Jurkat, Clone E6-1 (cell line): Measurements from ENCODE around the gene MTUS2.

ENCODE experiments used
- DNase-seq: peaks from one replicate; pipeline ENCODE4 v3.0.0-alpha.2; 2011; ENCODE audit warnings: low read depth, low spot score
- H3K4me3 ChIP-seq: 2 replicates; pipeline ENCODE4 v1.5.1; 2011; ENCODE audit warnings: mild to moderate bottlenecking, low read length, control low read depth, moderate library complexity

The MTUS2 gene

DNA sequence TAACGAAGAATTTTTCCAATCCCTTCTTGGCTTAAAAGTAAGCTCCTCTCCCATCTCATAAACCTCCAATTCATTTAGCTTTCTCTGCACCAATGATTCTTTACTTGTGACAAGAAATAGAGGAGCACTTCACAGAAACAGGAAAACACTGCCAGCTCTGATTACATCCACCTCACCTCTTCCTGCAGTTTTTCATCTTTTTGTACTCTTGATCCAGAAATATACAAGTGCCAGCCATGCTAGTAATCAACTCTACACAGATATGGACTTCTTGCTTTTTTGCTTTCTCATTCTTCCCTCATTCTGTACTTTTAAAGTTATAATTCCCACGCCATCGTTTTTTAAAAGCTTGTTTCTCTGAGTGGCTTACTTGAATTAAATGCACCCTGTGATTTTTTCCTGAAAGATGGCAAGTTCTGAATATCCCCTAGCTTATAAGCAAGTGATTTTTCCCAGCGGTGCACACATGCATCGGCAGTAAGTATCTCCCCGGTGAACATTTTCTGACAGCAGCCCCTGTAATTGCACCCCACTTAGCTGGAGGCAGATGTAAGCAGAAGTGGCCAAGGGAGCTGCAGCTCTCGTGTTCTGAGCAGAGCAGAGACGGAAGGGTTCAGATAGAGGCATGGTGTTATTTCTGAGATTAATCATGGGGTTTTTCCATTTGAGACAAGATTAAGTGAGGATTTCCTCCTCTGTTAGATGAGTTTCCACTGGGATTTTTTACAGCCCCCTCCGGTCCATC is 434.7 kb downstream of the MTUS2 start:
- H3K4me3 ChIP-seq = no peak overlapping the region
- DNase-seq = no peak

DNA sequence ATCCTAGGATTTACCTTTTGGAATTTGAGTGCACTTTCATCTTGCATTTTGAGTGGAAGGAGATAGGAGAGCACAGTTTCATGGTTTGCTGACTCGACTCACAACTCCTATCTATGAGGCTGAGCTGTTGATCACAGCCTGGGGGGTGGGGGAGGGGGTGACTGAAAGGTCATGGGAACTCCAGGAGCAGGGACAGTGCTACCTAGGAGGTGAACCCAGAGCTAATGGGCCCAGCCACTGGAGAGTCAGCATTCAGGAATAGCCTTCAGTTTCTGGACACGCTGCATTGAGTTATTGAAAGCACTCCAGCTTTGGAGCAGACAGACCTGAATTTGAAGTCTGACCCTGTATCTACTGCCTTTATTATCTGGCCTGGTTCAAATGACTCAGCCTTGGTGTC is 435.4 kb downstream of the MTUS2 start:
- no peak overlapping the region for H3K4me3 ChIP-seq
- DNase-seq = no peak

DNA sequence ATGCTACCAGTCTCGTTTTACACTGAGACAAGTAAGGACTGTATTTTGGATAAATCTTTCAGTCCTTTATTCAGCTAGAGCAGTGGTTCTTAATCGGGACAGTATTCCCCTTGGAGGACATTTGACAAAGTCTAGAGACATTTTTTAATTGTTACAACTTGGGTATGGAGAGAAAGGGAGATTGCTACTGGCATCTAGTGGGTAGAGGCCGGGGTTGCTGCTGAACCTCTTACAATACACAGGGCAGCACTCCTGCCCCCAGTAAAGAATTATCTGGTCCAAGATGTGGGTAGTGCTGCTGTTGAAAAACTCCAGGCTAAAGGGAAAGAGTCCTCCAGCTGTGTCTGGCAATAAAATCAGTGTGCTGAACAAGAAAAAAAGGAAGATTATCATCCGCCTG is 440.5 kb downstream of the MTUS2 start:
- no peak overlapping the region for H3K4me3 ChIP-seq
- no peak for DNase-seq

DNA sequence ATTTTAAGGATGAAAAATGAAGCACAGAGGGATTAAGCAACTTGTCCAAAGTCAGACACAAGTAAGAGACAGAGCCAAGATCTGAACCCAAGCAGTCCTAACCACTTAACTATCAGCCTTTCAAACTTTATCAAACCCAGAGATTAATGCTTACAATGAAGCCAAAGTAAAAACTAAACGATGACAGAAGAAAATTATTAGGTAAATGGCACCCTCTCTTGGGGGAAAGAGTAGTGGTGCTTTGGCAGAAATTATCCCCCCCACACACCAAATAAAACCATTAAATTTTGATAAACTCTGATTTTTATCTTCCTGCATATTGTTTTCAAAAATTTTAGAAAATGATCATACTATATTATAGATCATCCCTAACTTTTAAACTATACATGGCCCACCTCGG is 446.1 kb downstream of the MTUS2 start:
- no peak overlapping the region for H3K4me3 ChIP-seq
- no peak for DNase-seq

DNA sequence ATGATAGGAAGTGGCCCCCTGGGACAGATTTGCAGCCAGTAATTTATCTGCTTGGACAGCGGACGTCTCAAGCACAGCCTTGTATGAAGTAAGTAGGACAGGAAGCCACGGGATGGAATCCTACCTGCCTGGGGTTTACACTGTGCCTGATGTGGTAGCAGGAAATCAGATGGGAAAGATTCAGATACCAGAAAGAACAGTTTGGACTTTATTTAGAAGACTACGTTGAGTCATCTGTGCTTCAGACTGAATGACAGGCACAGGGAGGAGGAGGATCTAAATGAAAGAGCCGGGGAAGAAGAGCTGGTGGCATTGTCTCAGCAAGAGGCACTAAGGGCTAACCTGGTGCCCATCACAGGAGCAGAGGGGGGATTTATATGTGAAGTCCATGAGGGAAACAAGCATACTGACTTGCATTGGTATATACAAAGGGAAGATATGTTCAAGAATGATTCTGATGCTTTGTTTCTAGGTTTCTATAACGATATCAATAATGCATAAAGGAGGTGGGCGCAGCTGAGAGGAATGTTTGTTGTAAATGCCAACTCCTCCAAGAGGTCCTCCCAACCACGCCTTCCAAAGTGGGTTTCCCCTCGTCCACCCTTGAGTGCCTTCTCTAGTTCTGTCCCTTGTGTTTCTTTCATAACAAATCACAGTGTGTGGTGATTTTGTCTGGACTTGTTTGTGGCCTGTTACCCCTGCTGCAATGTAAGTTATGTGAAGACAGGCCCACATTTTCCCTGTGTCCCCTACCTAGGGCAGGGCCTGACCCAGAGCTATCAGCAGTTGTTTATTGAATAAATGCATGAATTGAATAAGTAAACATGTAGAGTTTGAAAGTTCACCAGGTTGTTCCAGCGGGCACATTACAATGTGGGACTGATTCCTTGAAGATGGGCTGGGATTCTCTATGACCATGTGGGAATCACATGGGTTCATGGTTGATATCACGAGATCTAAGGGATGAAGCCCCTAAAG is 446.9 kb downstream of the MTUS2 start:
- H3K4me3 ChIP-seq = no peak overlapping the region
- no peak for DNase-seq

DNA sequence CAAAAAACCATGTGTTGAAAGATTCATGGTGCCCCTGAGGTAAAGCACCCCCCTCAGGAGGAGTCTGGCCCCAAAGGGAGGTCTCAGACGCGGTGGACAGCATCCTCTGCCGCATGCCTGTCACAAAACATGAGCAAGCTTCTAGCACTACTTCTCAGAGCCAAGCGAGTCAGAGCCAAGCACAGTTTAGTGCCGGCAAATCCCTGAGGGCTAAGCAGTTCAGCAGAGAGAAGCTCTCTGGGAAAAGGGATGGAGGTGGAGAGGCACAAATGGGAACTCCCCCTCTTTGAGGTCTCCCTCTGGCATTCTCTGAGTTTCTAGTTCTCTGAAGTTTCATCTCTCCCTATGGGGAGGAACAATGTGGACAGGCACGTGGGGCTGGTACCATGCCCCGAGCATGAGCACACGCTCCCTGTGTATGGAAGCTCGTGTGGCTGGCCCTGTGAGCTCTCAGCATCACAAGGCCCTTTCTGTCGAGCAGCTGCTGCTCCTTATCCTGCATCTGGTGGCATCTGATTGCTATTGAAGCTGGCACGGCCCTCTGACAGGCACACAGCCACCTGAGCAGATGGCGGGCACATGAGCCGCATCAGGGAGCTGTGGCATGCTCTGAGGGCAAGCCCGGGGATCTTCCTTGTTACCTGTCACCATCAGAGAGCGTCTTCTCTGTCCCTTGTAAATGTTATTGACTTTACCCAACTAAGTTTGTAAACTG is 450.3 kb downstream of the MTUS2 start:
- no peak overlapping the region for H3K4me3 ChIP-seq
- DNase-seq = no peak

DNA sequence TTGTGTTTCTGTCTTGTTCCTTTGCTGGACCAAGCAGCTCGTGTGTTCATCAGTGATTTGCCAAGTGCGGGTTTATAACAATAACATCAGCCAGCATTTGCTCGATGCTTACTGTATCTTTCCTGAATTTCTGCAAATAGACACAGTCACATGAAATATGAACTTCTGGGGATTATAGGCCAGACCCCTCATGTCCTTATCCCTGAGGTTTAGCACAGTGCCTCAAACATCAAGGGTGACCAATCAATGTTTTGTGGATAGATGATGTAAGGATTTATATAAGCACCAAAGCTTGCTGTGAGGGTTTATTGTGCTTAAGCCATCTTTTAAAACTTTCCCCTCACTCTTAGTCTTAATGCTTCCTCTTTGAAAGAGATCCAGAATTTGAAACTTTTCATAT is 451.5 kb downstream of the MTUS2 start:
- H3K4me3 ChIP-seq = no peak overlapping the region
- no peak for DNase-seq

DNA sequence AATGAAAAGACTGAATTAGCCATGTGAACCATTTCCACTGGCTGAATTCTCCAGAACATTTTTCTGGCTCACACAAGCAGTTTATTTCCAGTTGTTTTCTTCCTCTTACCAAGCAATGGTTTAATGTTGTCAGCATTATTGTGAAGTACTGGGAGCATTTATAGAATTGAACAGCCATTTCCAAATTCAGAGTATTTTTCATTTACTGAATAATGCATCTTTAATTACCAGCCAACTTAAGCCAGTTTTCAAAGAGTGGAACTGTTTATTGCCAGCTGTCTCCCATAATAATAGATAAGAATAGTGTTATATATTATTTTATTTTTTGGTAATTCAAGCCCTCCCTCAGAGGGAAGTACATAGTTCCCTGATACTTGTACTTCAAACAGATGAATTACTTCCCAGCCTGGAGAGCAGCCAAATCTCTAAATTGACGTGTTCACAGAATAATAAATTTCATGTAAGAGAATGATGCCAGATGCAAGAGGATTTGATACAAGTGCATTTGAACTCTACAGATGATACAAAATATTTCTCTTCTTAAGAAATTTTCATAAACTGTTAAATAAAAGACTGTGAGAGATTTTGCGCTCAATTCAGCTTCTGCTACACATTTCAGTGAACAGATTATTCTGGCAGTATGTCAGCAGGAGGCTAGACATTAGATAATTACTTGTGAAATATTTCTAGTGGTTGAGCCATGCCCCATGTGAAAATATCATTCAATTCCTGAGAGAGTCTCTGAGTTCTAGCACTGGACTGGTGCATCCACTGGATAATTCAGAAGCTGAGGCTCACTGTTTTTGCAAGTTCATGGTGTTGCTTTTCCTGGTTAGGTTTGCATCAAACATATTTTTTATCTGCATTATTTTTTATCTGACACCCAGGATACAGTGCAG is 459.5 kb downstream of the MTUS2 start:
- H3K4me3 ChIP-seq = no peak overlapping the region
- no peak for DNase-seq

DNA sequence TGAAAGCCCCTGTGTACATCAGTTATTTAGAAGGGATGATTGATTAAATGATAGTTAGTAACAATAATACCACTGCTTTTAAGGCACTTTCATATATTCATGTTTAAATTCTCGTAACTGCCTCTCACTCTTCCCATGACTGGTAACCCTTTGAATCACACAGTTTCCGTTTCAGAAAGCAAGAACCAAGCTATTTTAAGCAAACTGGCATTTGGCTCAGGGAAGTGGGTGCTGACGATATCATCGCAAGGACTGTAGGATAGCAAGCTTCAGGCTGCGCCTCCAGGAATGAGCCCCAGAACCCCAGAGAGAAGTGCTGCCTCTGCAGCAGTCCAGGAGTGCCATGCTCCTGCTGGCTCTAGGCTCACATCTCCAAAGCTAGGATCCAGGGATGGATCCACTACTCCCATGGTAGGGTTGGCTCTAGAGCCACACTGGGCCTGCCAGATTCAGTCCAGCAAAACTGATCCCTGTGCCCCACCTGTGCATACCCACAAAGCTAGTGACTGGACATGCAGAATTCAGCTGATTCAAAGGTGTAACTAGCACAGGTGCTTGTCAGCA is 461.9 kb downstream of the MTUS2 start:
- no peak for DNase-seq
- no peak overlapping the region for H3K4me3 ChIP-seq

DNA sequence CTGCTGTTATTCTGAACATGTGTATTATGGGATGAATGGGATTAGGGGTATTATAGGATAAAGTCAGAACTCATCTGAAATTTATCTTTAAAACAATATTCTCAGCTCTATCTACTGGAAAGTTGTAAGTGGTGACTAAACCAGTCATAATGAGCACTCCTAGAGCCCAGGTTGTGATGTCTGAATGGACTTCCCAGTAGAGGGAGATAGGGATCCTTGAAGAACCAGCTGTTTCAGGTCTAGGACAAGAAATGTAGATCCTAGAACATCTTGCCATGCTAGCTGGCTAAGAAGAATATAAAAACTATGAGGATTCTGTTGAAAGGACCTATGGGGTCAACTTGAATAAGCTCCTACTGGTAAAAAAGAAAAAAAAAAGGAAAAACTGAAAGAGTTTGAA is 464.6 kb downstream of the MTUS2 start:
- no peak overlapping the region for H3K4me3 ChIP-seq
- no peak for DNase-seq

DNA sequence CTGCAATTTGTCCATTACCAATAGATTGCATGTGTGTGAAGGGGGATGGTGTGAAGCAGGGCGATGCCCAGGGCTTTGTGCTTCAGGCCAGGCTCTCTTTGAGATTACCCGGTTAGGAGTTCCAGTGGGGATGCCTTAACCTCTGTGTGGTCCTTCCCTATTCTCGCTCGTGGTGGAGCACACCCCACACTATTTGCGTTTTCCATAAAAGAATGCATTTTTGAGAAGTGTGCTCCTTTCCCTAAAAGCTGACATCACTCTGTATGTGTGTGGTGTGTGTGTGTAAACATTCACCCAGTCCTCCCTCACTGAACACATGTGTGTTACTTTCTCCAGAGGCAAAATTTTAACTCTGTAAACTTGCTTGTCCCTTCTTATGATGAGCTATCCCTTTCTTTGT is 467.1 kb downstream of the MTUS2 start:
- DNase-seq = no peak
- H3K4me3 ChIP-seq = no peak overlapping the region

DNA sequence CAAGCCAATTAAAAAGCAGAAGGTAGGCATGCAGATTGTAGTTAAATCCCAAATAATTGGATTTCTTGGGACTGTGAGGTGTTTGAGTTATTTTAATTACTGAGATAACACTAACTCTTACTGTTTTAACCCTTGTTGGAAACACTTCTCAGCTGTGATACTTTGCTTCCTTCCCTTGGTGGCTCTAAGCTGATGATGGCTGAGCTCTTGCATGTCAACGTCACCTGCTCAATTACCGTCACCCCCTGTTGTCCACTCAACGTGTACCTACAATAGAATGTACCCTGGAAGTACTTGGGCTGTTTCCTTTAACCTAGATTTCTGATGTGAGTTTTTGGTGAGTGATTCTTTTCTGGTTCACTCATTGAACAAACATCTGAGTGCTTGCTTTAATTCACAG is 471.9 kb downstream of the MTUS2 start:
- H3K4me3 ChIP-seq = no peak overlapping the region
- no peak for DNase-seq

DNA sequence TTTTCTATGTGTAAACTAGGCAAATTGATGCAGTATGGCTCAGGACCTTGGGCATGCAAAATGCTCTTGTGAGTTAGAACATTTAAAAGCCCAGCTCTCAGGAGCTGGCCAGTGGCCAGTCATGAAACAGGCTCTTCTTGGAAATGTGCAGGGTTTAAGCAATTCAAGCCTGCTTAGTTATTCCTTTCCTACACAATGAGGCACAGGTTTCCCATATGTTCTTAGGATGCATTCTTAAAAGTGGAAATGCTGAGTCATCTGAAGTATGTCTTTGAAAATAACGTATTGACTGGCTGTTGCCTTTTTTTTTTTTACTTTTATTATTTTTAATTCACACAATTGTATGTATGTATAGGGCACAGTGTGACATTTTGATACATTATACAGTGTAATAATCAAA is 474.7 kb downstream of the MTUS2 start:
- H3K4me3 ChIP-seq = no peak overlapping the region
- no peak for DNase-seq

DNA sequence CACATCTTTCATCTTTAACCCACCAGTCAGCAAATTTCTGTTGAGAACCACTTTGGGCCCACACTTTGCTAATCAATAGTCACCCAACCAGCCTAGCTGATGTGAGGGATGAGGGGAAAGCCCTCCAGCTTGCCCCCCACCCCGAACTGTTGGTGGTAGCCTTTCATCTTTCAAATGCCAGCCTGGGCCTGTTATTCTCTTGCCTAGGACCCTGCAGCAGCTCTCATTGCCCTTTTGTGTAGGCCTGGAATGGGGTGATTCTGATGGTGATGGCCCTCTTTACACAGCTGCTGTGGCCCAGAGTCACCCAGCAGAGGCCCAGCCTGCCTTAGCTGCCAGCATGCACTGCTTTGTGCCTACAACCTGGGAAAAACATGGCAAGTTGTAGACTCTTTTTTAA is 480.9 kb downstream of the MTUS2 start:
- no peak for DNase-seq

DNA sequence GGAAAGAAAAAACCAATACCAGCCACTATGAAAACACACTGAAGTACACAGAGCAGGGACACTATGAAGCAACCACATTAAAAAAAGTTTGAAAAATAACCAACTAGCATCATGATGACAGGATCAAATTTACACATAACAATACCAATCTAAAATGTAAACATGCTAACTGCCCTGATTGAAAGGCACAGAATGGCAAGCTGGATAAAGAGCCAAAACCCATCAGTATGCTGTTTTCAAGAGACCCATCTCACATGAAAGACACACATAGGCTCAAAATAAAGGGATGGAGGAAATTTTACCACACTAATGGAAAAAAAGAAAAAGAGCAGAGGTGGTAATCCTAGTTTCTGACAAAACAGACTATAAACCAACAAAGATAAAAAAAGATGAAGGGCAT is 484.0 kb downstream of the MTUS2 start:
- no peak for DNase-seq
- no peak overlapping the region for H3K4me3 ChIP-seq

More for the DNA sequence above, 480.9 kb downstream of the MTUS2 start:
- no peak overlapping the region for H3K4me3 ChIP-seq

DNA sequence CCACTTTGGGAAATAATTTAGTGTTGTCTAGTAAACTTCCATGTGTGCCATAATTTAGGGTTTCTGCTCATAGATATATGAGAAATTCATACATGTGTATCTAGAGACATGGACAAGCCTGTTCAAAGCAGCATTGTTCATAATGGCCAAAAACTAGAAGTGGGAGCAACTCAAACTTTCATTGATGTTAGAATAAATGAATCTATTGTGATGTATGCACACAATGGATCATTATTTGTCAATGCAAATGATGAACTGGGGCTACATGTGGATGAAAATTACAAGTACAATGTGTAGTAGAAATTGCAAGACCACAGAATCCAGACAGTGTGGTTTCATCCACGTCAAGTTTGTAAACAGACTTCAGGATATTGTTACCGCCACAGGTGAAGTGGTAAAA is 490.7 kb downstream of the MTUS2 start:
- no peak overlapping the region for H3K4me3 ChIP-seq
- DNase-seq = no peak

DNA sequence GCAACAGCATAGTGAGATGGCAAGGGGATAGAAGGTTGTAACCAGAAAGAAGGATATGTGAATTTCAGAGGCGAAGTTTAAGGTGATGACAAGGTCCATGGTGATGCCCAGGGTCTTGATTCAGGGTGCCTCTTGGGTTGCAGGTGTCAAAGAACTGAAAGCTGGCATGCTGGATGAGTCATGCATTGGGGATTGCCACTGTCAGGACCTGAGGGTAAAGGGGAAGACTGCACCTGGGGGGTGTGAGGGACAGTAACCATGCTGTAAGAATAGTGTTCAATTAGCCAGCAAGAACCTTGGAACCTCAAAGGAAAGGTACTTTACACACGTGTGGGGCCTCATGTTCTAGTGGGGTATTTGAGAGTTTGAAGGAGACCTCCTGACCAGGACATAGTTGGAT is 495.7 kb downstream of the MTUS2 start:
- DNase-seq = no peak
- no peak overlapping the region for H3K4me3 ChIP-seq

DNA sequence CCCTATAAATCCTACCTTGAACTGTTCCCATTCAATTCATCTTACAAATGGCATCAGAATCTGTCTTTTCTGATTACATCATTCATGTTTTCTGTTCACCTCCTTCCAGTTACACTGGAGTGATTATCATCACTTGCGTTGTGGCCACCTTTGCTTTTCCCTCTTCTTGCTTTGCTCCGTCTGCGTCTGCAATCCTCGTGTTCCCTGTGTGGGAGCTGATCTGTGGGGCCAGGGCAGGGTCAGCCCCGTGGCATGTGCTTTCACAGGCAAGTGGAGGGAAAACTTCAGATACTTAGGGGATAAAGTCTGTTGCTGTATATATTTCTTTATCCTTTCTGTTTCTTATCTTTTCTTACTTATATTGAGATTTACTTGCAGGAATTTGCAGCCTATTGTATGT is 497.7 kb downstream of the MTUS2 start:
- no peak overlapping the region for H3K4me3 ChIP-seq
- DNase-seq = no peak

DNA sequence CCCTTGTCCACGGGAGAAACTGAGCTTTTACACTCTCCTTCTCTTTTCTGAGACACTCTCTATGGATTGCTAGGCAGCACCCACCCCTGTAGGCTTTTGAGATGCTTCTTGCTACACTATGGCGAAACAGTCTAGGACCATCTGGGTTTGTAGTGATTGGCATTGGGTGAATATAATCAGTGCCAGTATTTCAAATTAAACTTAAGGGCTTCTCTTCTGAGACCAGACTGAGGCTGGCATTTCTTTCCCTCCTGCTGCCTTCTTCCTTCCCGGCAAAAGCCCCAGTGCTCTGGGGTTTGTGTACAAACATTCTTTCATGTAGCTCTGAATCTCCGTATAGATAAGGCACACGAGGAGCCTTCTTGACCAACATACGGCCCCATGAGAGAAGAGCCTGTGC is 498.6 kb downstream of the MTUS2 start:
- no peak for DNase-seq

More for the DNA sequence above, 498.6 kb downstream of the MTUS2 start:
- no peak overlapping the region for H3K4me3 ChIP-seq
